Left forelimb (tissue), 1 donor: ENCODE results near the gene IFIT2.
"Not testable (repeated sequence)": the region's sequence is repeated elsewhere in the genome, so short reads cannot be mapped to it uniquely, and the experiment has no call there.

Experiments used
- DNase-seq: peaks from one replicate; pipeline ENCODE4 v3.0.0-alpha.2; 2018; ENCODE audit warnings: low spot score

Gene IFIT2

DNA sequence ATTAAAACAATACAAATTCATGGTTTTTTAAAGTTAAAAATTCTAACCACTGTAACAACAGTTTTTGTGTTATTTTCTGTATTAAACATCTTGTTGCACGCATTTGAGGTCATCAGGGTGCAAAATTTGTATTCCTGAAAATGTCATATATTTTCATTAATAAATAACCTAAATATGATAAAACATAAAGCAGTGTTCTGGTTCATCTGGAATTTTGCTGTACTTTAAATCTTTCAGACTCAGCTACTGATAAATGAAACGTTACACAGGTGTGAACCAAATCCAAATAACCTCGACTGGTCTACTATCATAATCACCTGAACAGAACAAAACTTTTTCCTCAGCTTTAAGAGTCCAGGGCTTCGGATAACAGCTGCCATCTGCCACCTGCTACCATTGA is 6.9 kb downstream of the IFIT2 start:
- no peak for DNase-seq

- no peak for DNase-seq
These were observed 7.6 kb downstream of the IFIT2 start for GRCh38 chr10:89309156-89310055.

- no peak for DNase-seq
These were observed 8.4 kb downstream of the IFIT2 start for GRCh38 chr10:89310056-89310893.

- DNase-seq, result no peak
These were observed 11.1 kb downstream of the IFIT2 start for GRCh38 chr10:89312973-89313372.

DNA sequence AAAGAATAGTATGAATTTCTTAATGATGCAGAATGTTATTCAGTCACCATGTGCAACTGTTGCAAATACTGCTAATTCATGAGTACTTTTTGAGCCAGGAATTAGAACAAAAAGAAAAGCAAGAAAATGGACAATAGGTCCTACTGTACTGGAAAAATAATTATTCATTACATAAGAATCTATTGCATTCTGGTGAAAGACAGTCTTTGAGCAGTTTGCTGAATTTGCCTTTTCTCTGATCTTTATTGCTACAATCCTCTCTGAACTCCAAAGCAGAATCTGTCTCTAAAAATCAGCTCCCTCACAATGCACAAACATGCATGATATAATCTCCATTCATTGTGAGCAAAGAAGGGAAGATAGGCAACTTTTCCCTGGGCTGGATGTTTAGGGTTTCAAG is 12.8 kb downstream of the IFIT2 start:
- DNase-seq, result no peak

- DNase-seq, result not testable (repeated sequence)
These were observed 16.2 kb downstream of the IFIT2 start for GRCh38 chr10:89318047-89318446.

DNA sequence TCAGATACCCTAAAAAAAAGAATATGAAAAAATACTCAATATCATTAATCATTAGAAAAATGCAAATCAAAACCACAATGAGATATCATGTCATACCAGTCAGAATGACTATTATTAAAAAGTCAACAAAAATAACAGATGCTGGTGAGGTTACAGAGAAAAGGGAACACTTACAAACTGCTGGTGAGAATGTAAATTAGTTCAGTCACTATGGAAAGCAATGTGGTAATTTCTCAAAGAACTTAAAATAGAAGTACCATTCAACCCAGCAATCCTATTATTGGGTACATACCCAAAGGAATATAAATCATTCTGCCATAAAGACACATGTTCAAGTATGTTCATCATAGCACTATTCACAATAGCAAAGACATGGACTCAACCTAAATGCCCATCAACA is 23.2 kb downstream of the IFIT2 start:
- not testable (repeated sequence) for DNase-seq

- DNase-seq, result not testable (repeated sequence)
These were observed 24.0 kb downstream of the IFIT2 start for GRCh38 chr10:89325856-89326255.

- peak; percentile 71 for DNase-seq
These were observed 26.1 kb downstream of the IFIT2 start, which contains the start of gene IFIT3 for GRCh38 chr10:89327803-89328441. Gene IFIT3, plus strand, starts transcription at chr10:89327997. Its CDS starts 77 bp downstream, at chr10:89328074.

- DNase-seq, result no peak
These were observed 27.3 kb downstream of the IFIT2 start for GRCh38 chr10:89329151-89329550.

DNA sequence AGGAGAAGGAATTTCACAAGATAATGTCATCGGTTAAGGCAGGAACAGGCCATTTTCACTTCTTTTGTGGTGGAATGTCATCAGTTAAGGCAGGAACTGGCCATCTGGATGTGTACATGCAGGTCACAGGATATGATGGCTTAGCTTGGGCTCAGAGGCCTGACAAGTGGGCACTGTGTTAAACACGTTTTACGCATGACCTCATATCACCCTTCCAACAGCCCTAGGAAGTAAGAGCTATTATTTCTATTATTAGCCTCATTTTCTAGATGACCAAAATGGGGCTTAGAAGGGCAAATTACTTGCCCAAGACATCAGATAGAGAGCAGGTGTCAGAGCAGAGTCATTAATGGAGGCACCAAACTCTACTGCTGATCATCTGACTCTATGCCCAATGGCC is 28.2 kb downstream of the IFIT2 start:
- DNase-seq, result not testable (repeated sequence)

DNA sequence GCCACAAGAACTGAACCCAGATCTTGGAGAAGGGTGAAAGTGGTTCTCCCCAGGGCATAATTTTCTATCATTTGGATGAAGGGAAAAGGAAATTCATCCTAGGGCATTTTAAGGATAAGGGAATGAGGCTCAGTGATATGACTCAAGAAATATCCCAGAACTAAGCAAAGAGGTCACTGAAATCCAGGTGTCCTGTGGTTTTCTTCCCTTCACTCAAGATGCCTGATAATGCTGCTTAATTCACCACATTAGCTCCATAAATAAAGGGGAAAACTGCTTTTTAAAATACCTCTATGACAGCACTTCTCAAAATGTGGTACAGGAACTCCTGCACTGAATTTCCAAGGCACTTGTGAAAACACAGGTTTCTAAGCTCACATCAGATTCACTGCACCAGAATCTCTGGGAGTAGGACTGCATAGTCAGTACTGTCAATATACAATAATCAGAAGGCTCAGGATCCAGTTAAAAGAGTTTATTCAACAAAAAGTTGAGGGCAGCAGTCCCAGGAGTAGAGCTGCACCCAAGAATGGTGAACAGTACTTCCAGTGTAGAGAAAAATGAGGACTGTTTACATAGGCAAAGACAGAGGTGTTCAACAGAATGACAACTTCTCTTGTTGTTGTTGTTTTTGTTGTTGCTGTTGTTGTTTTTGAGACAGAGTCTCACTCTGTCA is 28.8 kb downstream of the IFIT2 start:
- no peak for DNase-seq

DNA sequence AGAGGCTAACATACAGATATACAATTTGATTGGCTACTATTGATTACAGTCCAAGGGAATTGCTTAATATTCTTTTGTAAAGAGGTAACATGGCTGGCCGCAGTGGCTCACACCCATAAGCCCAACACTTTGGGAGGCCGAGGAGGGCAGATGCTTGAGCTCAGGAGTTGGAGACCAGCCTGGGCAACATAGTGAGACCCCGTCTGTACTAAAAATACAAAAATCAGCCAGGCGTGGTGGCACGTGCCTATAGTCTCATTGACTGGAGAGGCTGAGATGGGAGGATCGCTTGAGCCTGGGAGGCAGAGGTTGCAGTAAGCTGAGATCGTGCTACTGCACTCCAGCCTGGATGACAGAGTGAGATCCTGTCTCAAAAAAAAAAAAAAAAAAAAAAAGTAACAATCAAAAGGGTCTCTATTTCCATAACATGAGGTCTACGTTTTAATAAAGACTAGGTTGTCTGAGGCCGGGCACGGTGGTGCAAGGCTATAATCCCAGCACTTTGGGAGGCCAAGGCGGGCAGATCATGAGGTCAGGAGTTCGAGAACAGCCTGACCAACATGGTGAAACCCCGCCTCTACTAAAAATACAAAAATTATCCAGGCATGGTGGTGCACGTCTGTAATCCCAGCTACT is 29.8 kb downstream of the IFIT2 start:
- DNase-seq, result not testable (repeated sequence)

- DNase-seq, result no peak
These were observed 30.3 kb downstream of the IFIT2 start for GRCh38 chr10:89332123-89332633.

DNA sequence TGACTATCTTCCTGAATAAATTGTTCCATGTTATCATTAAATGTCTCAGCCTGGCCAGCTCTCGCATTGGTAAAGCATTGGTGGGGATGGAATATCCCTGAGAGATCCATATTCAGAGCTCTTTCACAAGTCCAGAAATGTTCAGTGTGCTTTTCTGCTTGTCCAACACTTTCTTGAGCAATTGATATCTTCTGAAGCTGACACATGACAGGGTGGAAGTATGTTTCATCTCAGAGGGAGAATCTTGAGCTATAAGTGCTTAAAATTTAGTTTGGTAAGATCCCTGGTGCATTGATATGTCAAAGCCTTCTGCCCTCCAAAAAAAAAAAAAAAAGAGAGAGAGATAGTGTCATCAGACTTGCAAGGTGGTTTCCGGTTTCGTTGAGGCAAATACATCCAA is 33.4 kb downstream of the IFIT2 start:
- DNase-seq, result no peak

- DNase-seq, result no peak
These were observed 34.4 kb downstream of the IFIT2 start for GRCh38 chr10:89336241-89336640.

DNA sequence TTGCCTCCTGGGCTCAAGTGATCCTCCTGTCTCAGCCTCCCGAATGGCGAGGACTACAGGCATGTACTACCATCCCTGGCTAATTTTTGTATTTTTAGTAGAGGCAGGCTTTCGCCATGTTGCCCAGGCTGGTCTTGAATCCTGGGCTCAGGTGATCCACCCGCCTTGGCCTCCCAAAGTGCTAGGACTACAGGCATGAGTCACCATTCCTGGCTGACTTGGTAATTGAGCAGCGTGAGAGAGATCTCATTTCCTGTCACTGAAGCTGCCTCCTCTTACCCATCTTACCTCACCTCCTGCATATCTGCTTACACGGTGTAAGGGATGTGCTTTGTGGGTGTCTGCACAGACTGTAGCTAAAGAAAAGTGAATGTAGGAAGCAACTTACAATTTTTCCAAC is 35.6 kb downstream of the IFIT2 start:
- no peak for DNase-seq

DNA sequence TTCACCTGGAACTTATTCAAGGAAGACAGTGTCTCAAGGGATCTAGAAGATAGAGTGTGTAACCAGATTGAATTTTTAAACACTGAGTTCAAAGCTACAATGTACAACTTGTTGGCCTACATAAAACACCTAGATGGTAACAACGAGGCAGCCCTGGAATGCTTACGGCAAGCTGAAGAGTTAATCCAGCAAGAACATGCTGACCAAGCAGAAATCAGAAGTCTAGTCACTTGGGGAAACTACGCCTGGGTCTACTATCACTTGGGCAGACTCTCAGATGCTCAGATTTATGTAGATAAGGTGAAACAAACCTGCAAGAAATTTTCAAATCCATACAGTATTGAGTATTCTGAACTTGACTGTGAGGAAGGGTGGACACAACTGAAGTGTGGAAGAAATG is 36.9 kb downstream of the IFIT2 start:
- DNase-seq, result no peak

DNA sequence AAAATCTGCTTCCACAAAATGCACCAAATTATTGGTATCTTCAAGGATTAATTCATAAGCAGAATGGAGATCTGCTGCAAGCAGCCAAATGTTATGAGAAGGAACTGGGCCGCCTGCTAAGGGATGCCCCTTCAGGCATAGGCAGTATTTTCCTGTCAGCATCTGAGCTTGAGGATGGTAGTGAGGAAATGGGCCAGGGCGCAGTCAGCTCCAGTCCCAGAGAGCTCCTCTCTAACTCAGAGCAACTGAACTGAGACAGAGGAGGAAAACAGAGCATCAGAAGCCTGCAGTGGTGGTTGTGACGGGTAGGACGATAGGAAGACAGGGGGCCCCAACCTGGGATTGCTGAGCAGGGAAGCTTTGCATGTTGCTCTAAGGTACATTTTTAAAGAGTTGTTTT is 38.0 kb downstream of the IFIT2 start:
- no peak for DNase-seq

DNA sequence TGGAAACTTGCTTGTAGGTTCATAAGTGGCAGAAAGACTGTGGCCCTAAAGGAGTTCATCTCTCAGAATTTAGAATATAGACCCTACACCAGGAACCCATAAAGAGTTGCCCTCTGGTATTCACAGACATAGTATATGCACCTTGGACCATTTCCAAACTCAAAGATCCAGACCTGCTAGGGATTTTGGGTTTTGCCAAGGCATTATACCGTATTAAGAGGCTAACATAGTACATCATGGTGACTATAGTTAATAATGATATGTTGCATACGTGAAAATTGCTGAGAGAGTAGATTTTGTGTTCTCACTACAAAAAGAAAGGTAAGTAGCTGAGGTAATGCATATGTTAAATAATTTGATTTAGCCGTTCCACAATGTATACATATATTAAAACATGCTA is 39.8 kb downstream of the IFIT2 start:
- DNase-seq, result no peak
